ENCODE results near the gene POMT1.

Gene POMT1

GRCh38 chr9:131467214-131467935 is 35.3 kb upstream of the POMT1 start:
- no peak for TF ChIP-seq TOX (CRISPR knock-in tag; IDR thresholded peaks at IDR 0.05; ENCODE audit: borderline replicate concordance)
- no peak for TF ChIP-seq ARNTL (CRISPR knock-in tag; IDR thresholded peaks at IDR 0.05; ENCODE audit: borderline replicate concordance, low read depth)
- no peak for TF ChIP-seq CSRNP3 (CRISPR knock-in tag; IDR thresholded peaks at IDR 0.05)
- TF ChIP-seq RARB (CRISPR knock-in tag; IDR thresholded peaks at IDR 0.05): no peak
- TF ChIP-seq CSDC2 (CRISPR knock-in tag; IDR thresholded peaks at IDR 0.05): no peak
- TF ChIP-seq OSR1 (CRISPR knock-in tag; IDR thresholded peaks at IDR 0.05): no peak
- TF ChIP-seq ESRRG (CRISPR knock-in tag; IDR thresholded peaks at IDR 0.05): no peak
- no peak for TF ChIP-seq ZFP3 (CRISPR knock-in tag; IDR thresholded peaks at IDR 0.05)
- TF ChIP-seq BACH2 (CRISPR knock-in tag; IDR thresholded peaks at IDR 0.05; ENCODE audit: borderline replicate concordance): no peak
- no peak for TF ChIP-seq ZFP30 (CRISPR knock-in tag; IDR thresholded peaks at IDR 0.05)
- TF ChIP-seq ZC3H10 (CRISPR knock-in tag; IDR thresholded peaks at IDR 0.05): no peak
- no peak for TF ChIP-seq TSHZ2 (CRISPR knock-in tag; IDR thresholded peaks at IDR 0.05)
- no peak for TF ChIP-seq PATZ1 (CRISPR knock-in tag; IDR thresholded peaks at IDR 0.05; ENCODE audit: borderline replicate concordance)
- TF ChIP-seq TCF4 (CRISPR knock-in tag; IDR thresholded peaks at IDR 0.05; ENCODE audit: borderline replicate concordance): no peak
- TF ChIP-seq POU6F1 (CRISPR knock-in tag; IDR thresholded peaks at IDR 0.05; ENCODE audit: borderline replicate concordance, low read depth): no peak
- TF ChIP-seq ZNF70 (CRISPR knock-in tag; IDR thresholded peaks at IDR 0.05): no peak
- no peak for TF ChIP-seq CREB5 (CRISPR knock-in tag; IDR thresholded peaks at IDR 0.05; ENCODE audit: low read depth)
- TF ChIP-seq GLIS3 (CRISPR knock-in tag; IDR thresholded peaks at IDR 0.05): no peak
- TF ChIP-seq SNAI2 (CRISPR knock-in tag; IDR thresholded peaks at IDR 0.05): no peak

GRCh38 chr9:131468031-131468430 is 34.7 kb upstream of the POMT1 start:
- ATAC-seq: no peak
- TF ChIP-seq BACH2 (CRISPR knock-in tag; IDR thresholded peaks at IDR 0.05; ENCODE audit: borderline replicate concordance) (no peak), ARNTL (CRISPR knock-in tag; IDR thresholded peaks at IDR 0.05; ENCODE audit: borderline replicate concordance, low read depth) (no peak), RARB (CRISPR knock-in tag; IDR thresholded peaks at IDR 0.05) (no peak), POU6F1 (CRISPR knock-in tag; IDR thresholded peaks at IDR 0.05; ENCODE audit: borderline replicate concordance, low read depth) (no peak), ZNF8 (CRISPR knock-in tag; IDR thresholded peaks at IDR 0.05) (no peak), CREB5 (CRISPR knock-in tag; IDR thresholded peaks at IDR 0.05; ENCODE audit: low read depth) (no peak), SNAI2 (CRISPR knock-in tag; IDR thresholded peaks at IDR 0.05) (no peak)

More at GRCh38 chr9:131467214-131467935, 35.3 kb upstream of the POMT1 start:
- no peak for ATAC-seq
